Mucosa of descending colon (tissue), 3 donors: Measurements from ENCODE around the gene REM1. TPM values are rescaled to one million over a fixed set of nuclear protein-coding genes. Genes with fewer than 3 reads are reported as not detected.
A peak's percentile ranks its signal among the peaks of the same experiment; 100 is the strongest.

ENCODE experiments used
- ATAC-seq: fragments of 200-7000 bp; cut with Tn5 transposase; one replicate; pipeline ENCODE4 v1.9.1; 2020; ENCODE audit warnings: mild to moderate bottlenecking, moderate library complexity
- DNase-seq, 3 donors: peaks; one replicate each; pipeline ENCODE4 v3.0.0-alpha.2; 2020
- H3K36me3 ChIP-seq: fragments of 200-600 bp; one replicate; pipeline ENCODE4 v1.8.0; 2021; ENCODE audit warnings: low read depth, mild to moderate bottlenecking
- H3K4me1 ChIP-seq: fragments of 200-600 bp; one replicate; pipeline ENCODE4 v1.8.0; 2021; ENCODE audit warnings: low read depth, mild to moderate bottlenecking
- H3K4me3 ChIP-seq: fragments of 200-600 bp; one replicate; pipeline ENCODE4 v1.8.0; 2021; ENCODE audit warnings: mild to moderate bottlenecking
- H3K9me3 ChIP-seq: fragments of 200-600 bp; one replicate; pipeline ENCODE4 v1.8.0; 2021; ENCODE audit warnings: mild to moderate bottlenecking
- intact Hi-C, 2 donors: fragments of 100-400 bp; cut with DNase I in 1 of 2; cut with micrococcal nuclease in 1 of 2; formaldehyde crosslinking; loops; one replicate each; pipeline versions ENCODE4 v1.11.0 to v1.11.1; 2022; cut with DNase I, micrococcal nuclease
- total RNA-seq, 3 donors: library from RNA; stranded (reverse); fragmentation: NEBNext Ultra II Directional in 2 of 3; extraction: Animal tissue kit (Norgen Biotek cat#: 25700) in 2 of 3; gene quantifications; one replicate each; pipeline versions ENCODE4 v1.2.1 to v1.2.4, GENCODE V29; 2021 to 2023
- TF ChIP-seq, protein P1 (sequence below): fragments of 200-600 bp; IDR thresholded peaks from one replicate; pipeline ENCODE4 v1.8.0; 2022; ENCODE audit warnings: antibody characterized with exemption, mild to moderate bottlenecking
- donor health status: DM: no; HTN: no; CAD: no; lungs with moderate emphysema.
- donor health status: DM: no; HTN: no; CAD: no.
- donor health status: DM: no; HTN: yes; CAD: no.

The REM1 gene
- total RNA-seq, 3 donors from 2014 or later = 0.46 to 3.5 (median 1.2) TPM

DNA sequence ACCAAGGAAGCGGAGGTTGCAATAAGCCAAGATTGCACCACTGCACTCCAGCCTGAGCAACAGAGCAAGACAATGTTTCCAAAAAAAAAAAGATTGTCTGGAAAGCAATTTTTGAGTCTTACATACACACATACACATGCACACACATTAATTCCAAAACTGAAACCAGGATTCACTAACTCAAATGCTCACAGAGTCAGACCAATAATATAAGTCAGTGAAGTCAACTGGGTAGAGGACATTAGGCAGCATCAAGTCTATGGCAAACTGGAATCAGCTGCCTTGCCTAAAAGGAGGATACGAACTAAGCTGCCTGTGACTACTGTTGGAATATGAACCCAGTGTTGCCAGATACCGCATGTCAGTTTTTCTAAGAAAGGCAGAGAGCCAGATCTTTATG is 15.7 kb downstream of the REM1 start:
- DNase-seq (no peak), ATAC-seq (no peak)
- intact Hi-C loops = no loop called here
- no peaks in the 10 kb centered on the region for H3K4me1 ChIP-seq
- no peaks in the 10 kb centered on the region for H3K36me3 ChIP-seq
- H3K4me3 ChIP-seq = no peak overlapping the region
- TF ChIP-seq, protein P1, sequence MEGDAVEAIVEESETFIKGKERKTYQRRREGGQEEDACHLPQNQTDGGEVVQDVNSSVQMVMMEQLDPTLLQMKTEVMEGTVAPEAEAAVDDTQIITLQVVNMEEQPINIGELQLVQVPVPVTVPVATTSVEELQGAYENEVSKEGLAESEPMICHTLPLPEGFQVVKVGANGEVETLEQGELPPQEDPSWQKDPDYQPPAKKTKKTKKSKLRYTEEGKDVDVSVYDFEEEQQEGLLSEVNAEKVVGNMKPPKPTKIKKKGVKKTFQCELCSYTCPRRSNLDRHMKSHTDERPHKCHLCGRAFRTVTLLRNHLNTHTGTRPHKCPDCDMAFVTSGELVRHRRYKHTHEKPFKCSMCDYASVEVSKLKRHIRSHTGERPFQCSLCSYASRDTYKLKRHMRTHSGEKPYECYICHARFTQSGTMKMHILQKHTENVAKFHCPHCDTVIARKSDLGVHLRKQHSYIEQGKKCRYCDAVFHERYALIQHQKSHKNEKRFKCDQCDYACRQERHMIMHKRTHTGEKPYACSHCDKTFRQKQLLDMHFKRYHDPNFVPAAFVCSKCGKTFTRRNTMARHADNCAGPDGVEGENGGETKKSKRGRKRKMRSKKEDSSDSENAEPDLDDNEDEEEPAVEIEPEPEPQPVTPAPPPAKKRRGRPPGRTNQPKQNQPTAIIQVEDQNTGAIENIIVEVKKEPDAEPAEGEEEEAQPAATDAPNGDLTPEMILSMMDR = no peak
- H3K9me3 ChIP-seq = no peaks in the 10 kb centered on the region

DNA sequence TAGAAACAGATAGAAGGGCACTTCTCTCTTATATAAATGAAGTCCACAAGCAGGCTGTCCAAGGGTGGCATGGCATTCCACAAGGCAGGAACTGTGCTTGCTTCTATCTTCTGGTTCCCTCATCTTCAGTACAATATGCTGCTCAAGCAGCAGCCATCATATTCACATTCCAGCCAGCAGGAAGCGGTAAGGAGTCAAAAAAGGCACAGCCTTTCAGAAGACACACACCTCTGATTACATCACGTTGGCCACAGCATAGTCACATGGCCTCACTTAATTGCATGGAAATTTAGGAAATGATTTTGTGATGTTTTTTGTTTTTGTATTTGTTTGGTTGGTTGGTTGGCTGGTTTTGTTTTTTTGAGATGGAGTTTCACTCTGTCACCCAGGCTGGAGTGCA is 19.0 kb downstream of the REM1 start:
- no peaks in the 10 kb centered on the region for H3K36me3 ChIP-seq
- no peaks in the 10 kb centered on the region for H3K9me3 ChIP-seq
- H3K4me3 ChIP-seq = no peak overlapping the region
- peak; percentile 59 for ATAC-seq
- TF ChIP-seq, protein P1 = no peak
- DNase-seq = peak in 1 of 3 donors; percentile 32
- intact Hi-C loops = no loop called here
- no peaks in the 10 kb centered on the region for H3K4me1 ChIP-seq

DNA sequence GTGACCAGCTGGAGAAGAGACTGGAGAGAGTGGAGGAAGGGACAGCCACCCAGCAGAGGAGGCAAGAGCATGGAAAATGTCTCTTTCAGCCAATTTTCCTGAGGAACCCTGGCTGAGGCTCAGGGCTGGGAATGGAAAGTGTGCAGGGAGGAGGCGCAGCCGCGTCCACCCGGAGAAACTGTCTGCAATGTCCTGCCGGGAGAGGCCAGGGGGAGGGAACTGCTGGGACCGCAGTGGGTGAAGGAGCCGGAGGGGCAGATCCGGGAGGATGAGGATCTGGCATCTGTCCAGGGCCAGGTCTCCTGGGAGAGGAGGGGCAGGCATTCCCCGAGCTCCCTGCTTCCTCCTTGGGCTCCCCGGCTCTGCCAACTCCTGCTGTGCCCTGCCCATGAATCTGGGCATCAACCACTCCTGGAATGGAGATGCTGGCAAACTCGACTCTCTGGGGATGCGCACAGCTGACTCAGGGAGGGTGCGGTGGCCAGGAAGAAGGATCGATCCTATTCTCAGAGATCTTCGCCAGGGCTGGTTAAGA is 21.7 kb downstream of the REM1 start:
- no peak overlapping the region for H3K4me3 ChIP-seq
- peak in 2 of 3 donors; percentile 42 to 60 for DNase-seq

DNA sequence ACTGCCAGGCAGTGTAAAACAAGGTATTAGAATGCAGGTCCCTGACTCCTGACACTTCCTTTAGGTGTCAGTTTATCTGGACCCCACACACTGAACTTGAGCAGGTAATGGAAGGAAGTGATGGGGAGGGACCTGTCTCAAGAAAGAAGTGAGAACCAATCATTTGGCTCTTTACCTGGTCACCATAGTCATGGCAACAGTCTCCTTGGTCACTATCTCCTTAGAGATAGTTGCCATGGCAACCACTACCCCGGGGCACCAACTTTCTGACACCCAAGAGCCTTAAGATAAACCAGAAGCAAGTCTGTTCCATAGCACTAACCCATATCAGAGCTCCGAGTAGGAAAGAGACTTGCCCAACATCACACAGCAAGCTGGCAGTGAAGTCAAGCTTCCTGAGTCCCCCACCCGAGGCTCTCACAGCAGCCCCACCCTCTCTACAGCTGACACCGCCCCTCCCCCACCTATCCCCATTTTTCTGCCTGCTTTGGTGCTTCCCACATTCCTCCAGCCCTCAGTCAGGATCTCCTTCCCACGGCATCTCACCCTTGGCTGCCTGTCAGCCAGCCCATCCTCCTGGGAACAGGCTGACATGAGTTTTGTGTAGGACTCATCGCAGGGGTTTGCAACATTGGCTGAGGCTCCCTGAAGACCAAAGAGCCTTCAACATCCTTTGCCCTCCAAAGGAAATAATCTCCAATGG is 22.9 kb downstream of the REM1 start:
- H3K36me3 ChIP-seq = no peaks in the 10 kb centered on the region
- intact Hi-C loops = no loop called here
- no peaks in the 10 kb centered on the region for H3K9me3 ChIP-seq
- DNase-seq = no peak
- TF ChIP-seq, protein P1 = no peak
- H3K4me1 ChIP-seq = no peaks in the 10 kb centered on the region
- no peak overlapping the region for H3K4me3 ChIP-seq
- no peak for ATAC-seq

More for the DNA sequence above, 21.7 kb downstream of the REM1 start:
- H3K36me3 ChIP-seq = no peaks in the 10 kb centered on the region
- no peak for ATAC-seq
- H3K9me3 ChIP-seq = no peaks in the 10 kb centered on the region
- no peaks in the 10 kb centered on the region for H3K4me1 ChIP-seq
- intact Hi-C loops = no loop called here
- TF ChIP-seq, protein P1 = no peak

DNA sequence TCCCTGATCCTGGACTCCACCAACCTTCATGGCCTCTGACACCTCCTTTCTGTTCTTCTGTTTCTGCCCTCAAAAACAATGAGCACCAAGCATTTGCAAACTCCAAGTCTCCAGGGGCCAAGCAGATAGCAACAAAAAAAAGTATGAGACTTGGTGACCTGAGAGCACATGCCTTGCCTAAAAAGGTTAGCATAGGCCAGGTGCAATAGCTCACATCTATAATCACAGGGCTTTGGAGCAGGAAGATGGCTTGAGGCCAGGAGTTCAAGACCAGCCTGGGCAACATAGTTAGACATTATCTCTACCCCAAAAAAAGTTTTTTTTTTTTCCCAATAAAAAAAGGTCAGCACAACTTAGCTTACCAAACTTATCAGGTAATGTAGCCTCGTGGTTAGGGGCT is 25.4 kb downstream of the REM1 start:
- Histone ChIP-seq H3K36me3 (no peaks in the 10 kb centered on the region), H3K9me3 (no peaks in the 10 kb centered on the region), H3K4me1 (no peaks in the 10 kb centered on the region), H3K4me3 (no peak overlapping the region)
- DNase-seq (no peak), ATAC-seq (no peak)
- TF ChIP-seq, protein P1 = no peak
- intact Hi-C loops = loop anchor here in 1 of 2 donors (5.0 kb wide), 1 partner anchor 38 kb away; no protein-coding TSS in a partner anchor
